Endothelial cell (in vitro differentiated cells): ENCODE results near the gene KCNV2. TPM values are rescaled to one million over a fixed set of nuclear protein-coding genes. Genes with fewer than 3 reads are reported as not detected.

Experiments
- DNase-seq: peaks from one replicate; pipeline ENCODE4 v3.0.0; 2021; ENCODE audit warnings: low spot score
- H3K27ac Mint-ChIP-seq: one replicate; pipeline ENCODE4 v1.8.0; 2021; ENCODE audit warnings: mixed read lengths, inconsistent platforms; ENCODE audit not compliant: unreplicated experiment
- H3K27me3 Mint-ChIP-seq: one replicate; pipeline ENCODE4 v1.8.0; 2021; ENCODE audit warnings: mild to moderate bottlenecking, moderate library complexity, mixed read lengths, inconsistent platforms; ENCODE audit not compliant: unreplicated experiment
- H3K36me3 Mint-ChIP-seq: one replicate; pipeline ENCODE4 v1.8.0; 2021; ENCODE audit warnings: mild to moderate bottlenecking, low read depth, mixed read lengths, inconsistent platforms; ENCODE audit not compliant: unreplicated experiment
- H3K4me1 Mint-ChIP-seq: one replicate; pipeline ENCODE4 v1.8.0; 2021; ENCODE audit warnings: mild to moderate bottlenecking, mixed read lengths, inconsistent platforms; ENCODE audit not compliant: unreplicated experiment
- H3K4me3 Mint-ChIP-seq: one replicate; pipeline ENCODE4 v1.8.0; 2021; ENCODE audit warnings: mild to moderate bottlenecking, mixed read lengths, inconsistent platforms; ENCODE audit not compliant: unreplicated experiment
- H3K9me3 Mint-ChIP-seq: one replicate; pipeline ENCODE4 v1.8.0; 2021; ENCODE audit warnings: mixed read lengths, inconsistent platforms; ENCODE audit not compliant: unreplicated experiment
- total RNA-seq: library from RNA; stranded (reverse); fragmentation: NEBNext Ultra II Directional; extraction: Animal tissue kit (Norgen Biotek cat#: 25700); gene quantifications from one replicate; pipeline ENCODE4 v1.2.1, GENCODE V29; 2021; ENCODE audit not compliant: unreplicated experiment
- TF ChIP-seq, protein P1 (sequence below): fragments of 200-600 bp; sonication (generic); IDR thresholded peaks from one replicate; pipeline ENCODE4 v1.5.0; 2021; ENCODE audit warnings: antibody characterized with exemption; ENCODE audit not compliant: unreplicated experiment

The KCNV2 gene
- total RNA-seq, 1 donor from 2014 or later: not detected

DNA sequence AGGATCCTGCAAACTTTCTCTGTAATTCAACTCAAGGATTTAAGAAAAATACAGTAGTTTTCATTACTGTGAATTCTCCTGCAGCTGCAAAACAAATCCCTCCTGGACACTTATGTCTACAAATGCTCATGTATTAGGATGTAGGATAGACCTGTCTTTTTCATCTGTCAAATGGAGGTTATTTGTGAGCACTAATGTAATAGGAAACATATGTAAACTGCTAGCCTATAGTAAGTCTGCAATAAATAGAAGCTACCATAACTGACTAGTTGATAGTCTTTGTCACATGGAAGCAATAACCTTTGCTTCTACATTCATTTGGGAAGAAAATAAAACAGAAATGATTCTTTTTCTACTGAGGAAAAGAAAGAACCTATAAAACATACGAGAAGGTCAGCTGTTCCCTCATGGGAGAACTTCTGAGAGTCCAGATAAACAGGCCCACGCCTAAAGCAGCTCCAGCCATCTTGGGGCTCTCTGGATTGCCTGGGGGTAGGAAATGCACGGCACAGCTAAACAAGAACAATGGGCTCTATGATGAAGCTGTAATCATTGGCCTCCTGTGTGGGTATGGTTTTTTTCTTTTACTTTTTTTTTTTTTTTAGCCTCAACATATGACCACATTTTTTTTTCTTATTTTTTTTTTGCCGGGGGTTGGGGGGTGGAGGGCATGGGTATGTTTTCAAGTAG is 6.2 kb downstream of the KCNV2 start:
- H3K36me3 Mint-ChIP-seq: peaks cover 5% of the 10 kb centered on the region
- TF ChIP-seq, protein P1, sequence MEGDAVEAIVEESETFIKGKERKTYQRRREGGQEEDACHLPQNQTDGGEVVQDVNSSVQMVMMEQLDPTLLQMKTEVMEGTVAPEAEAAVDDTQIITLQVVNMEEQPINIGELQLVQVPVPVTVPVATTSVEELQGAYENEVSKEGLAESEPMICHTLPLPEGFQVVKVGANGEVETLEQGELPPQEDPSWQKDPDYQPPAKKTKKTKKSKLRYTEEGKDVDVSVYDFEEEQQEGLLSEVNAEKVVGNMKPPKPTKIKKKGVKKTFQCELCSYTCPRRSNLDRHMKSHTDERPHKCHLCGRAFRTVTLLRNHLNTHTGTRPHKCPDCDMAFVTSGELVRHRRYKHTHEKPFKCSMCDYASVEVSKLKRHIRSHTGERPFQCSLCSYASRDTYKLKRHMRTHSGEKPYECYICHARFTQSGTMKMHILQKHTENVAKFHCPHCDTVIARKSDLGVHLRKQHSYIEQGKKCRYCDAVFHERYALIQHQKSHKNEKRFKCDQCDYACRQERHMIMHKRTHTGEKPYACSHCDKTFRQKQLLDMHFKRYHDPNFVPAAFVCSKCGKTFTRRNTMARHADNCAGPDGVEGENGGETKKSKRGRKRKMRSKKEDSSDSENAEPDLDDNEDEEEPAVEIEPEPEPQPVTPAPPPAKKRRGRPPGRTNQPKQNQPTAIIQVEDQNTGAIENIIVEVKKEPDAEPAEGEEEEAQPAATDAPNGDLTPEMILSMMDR: no peak
- no peak overlapping the region for H3K4me3 Mint-ChIP-seq
- no peaks in the 10 kb centered on the region for H3K9me3 Mint-ChIP-seq
- no peak for DNase-seq
- H3K27me3 Mint-ChIP-seq: peaks cover 2% of the 10 kb centered on the region
- no peak overlapping the region for H3K27ac Mint-ChIP-seq
- no peaks in the 10 kb centered on the region for H3K4me1 Mint-ChIP-seq

DNA sequence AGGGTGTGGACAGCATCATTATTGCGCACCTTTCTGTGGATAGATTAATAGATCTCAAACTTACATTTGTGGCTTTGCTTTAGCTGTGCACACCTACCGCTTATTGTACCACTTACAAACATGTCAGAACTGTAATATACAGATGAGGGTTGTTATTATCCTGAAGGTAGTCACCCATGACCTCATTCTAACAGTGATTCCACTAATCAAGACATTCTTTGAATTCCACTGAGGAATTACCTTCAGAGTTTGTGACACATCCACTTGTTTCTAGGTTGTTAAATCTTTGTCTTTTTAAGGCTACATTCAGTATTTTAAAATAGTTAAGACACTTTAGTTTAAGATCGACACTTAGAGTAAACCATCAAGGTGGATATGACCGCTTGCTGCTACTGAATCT is 7.8 kb downstream of the KCNV2 start:
- H3K27ac Mint-ChIP-seq: no peak overlapping the region
- H3K36me3 Mint-ChIP-seq: no peaks in the 10 kb centered on the region
- TF ChIP-seq, protein P1: no peak
- no peaks in the 10 kb centered on the region for H3K27me3 Mint-ChIP-seq
- H3K4me3 Mint-ChIP-seq: no peak overlapping the region
- no peaks in the 10 kb centered on the region for H3K4me1 Mint-ChIP-seq
- DNase-seq: no peak
- no peaks in the 10 kb centered on the region for H3K9me3 Mint-ChIP-seq

DNA sequence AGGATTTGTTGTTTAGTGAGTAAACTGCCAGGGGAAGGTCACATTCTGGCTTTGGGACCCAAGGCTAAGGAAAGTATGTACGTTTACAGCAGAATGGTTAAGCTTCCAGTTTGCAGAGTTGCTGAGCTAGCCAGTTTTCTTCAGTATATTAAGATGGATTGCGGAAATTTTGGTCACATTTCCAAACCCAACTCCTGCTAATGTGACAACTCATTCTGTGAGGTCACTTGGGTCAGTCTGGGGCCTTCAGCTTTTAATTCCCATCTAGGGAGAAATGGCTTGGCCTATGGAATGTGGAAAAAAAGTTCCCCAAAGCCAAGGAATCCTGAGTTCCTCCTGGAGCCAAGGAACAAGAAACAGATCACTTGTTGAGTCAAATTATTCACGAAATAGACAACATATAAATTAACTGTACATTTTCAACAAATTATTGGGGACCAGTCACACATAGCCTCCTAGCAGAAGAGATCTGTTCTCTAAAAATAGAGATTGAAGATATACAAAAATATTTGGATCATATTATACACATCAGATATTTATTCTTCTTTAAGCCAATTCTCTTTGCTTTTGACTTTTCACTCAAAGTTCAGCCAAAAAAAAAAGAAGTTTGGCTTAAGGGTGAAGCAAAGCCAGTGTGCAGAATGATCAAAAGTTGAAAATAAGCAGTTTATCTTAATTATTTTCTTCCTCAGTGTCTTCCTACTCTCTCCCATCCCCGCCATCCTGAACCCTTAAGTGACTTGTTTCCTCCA is 8.8 kb downstream of the KCNV2 start:
- Mint-ChIP-seq H3K4me1 (peaks cover 5% of the 10 kb centered on the region), H3K4me3 (no peak overlapping the region), H3K27ac (no peak overlapping the region), H3K9me3 (no peaks in the 10 kb centered on the region), H3K36me3 (no peaks in the 10 kb centered on the region), H3K27me3 (no peaks in the 10 kb centered on the region)
- no peak for DNase-seq
- TF ChIP-seq, protein P1: no peak

DNA sequence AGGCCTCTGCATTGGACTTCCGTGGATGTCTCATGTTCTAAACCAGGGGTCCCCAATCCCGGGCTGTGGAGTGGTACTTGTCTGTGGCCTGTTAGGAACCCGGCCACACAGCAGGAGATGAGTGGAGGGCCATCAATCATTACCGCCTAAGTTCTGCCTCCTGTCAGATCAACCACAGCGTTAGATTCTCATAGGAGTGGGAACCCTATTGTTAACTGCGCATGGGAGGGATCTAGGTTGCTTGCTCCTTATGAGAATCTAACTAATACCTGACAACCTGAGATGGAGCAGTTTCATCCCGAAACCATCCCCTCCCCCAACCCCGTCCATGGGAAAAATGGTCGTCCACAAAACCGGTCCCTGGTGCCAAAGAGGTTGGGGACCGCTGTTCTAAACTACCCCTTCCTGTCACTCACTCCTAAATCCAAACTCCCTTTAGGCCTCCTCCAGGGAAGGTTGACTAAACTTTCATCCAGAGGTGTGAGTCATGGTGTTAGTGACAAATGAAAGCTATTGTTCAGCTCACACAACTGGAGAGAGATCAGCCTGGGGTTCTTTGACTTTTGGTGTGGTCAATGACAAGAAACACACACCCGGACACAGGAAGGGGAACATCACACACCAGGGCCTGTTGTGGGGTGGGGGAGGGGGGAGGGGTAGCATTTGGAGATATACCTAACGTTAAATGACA is 9.5 kb downstream of the KCNV2 start:
- peaks cover 5% of the 10 kb centered on the region for H3K4me1 Mint-ChIP-seq
- H3K36me3 Mint-ChIP-seq: no peaks in the 10 kb centered on the region
- DNase-seq: no peak
- H3K27ac Mint-ChIP-seq: no peak overlapping the region
- TF ChIP-seq, protein P1: no peak
- H3K27me3 Mint-ChIP-seq: no peaks in the 10 kb centered on the region
- H3K4me3 Mint-ChIP-seq: no peak overlapping the region
- H3K9me3 Mint-ChIP-seq: no peaks in the 10 kb centered on the region
